DND-41 (cell line): Measurements from ENCODE around the gene FBRSL1.

Experiments
- CTCF ChIP-seq: IDR thresholded peaks from 2 replicates; pipeline ENCODE4 v1.5.1; 2012; ENCODE audit warnings: borderline replicate concordance, low read length, moderate library complexity, mild to moderate bottlenecking; ENCODE audit not compliant: poor library complexity, severe bottlenecking; ENCODE audit errors: extremely low read depth
- EZH2 ChIP-seq: IDR thresholded peaks from 3 replicates; pipeline ENCODE4 v1.6.1; 2012; ENCODE audit warnings: borderline replicate concordance, low read depth, mild to moderate bottlenecking, moderate library complexity, low read length, inconsistent platforms; ENCODE audit not compliant: severe bottlenecking

- TF ChIP-seq EZH2 = no peak
- TF ChIP-seq CTCF = no peak
Observed at GRCh38 chr12:132541200-132541599, 51.2 kb downstream of the FBRSL1 start.
